ENCODE measurements around the gene APOA5.

- TF ChIP-seq ZNF696 (CRISPR knock-in tag; conservative IDR thresholded peaks at IDR 0.05): no peak
- TF ChIP-seq CEBPB (tag; IDR thresholded peaks at IDR 0.05): no peak
- no peak for TF ChIP-seq XRCC5 (IDR thresholded peaks at IDR 0.05; ENCODE audit: low read depth, low read length)
- no peak for TF ChIP-seq UBTF (IDR thresholded peaks at IDR 0.05; ENCODE audit: borderline replicate concordance in 1 of 2, low read depth in 2 of 2, low read length in 2 of 2)
- no peak for TF ChIP-seq MTA3 (IDR thresholded peaks at IDR 0.05; ENCODE audit: borderline replicate concordance)
- no peak for TF ChIP-seq ATF2 (CRISPR knock-in tag; IDR thresholded peaks at IDR 0.05)
- no peak for TF ChIP-seq CTCF (IDR thresholded peaks at IDR 0.05 in 2 of 3, conservative IDR thresholded peaks at IDR 0.05 in 1 of 3; ENCODE audit: insufficient read depth in 2 of 3, low read depth in 1 of 3, low read length in 3 of 3)
Observed at GRCh38 chr11:116821050-116821918, 29.6 kb upstream of the APOA5 start.

Data from K562 (cell line).